ENCODE measurements around the gene MUL1. TPM values are rescaled to one million over a fixed set of nuclear protein-coding genes. Genes with fewer than 3 reads are reported as not detected.

The MUL1 gene
- polyA plus RNA-seq, 1 donor = 19.4 TPM

DNA sequence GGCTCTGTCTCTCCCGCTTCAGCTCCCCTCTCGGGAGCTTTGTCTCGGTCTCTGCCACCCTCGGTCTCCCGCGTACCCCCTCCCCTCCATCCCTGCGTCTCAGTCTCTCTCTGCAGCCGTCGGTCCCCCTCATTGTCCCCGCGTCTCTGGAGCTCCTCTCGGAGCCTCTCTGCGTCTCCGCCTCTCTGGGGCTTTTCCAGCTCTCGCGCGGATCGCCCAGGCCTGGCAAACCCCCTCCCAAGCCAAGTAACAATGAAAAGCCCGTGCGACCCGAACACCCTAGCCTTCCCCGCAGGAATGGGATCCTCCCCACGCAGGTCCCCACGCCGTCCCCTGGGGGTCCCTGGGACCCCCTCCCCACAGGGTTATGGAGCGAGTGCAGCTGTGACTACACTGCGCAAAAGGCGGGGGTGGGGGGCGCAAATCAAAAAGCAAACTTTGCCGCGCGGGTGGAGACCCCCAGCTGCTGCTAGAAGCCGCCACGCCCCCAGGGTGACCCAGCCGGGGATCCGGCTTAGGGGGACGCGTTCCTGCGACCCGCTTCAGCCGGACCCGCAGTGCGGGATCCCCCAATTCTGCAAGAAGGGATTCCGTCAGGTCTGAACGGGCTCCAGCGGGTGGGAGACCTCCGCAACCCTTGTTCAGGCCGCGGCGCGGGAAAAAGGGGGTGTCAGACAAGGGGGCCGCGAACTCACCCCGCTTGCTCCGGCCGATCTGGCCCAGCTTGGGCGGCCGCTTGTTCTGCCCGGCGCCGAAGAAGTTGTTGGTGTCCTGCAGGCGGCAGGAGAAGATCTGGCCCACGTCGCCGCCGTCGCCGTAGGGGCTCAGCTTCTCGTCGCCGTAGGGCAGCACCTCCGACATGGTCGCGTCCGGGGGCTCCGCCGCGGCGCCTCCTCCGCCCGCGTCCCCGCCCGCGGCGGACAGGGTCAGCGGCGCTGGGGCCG lies 23.2 kb downstream of the MUL1 start:
- no peak for DNase-seq

DNA sequence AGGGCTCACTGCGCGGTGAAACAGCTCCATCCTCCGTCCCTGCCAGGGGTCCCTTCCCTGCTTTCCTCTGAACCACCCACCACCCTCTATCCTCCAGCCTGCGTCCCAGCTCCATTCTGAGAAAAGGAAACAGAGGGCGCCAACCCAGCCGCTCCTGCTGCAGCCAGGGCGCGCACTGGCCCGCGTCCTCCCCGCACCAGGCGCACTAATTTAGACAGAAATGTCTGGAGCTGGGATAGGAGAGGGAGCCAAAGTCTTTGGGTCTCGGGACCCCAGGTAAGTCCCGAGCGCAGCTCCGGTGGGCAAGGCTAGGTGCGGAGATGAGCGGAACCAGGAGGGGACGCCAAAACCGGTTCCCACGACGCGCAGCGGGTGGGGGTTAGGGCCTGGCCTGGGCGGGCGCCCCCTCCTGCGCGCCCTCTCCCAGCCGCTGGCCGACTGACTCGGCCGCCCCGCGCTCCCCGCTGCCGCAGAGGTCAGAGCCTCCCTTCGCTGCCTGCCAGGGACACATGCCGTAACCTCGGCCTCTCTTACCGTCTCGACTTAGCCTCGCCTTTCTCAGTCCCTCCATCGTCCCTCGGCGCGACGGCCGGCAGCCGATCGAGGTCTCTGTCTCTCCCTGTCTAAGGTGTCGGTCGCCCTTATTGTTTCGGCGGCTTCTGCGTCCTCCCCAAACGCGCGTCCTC lies 24.0 kb downstream of the MUL1 start:
- no peak for DNase-seq

DNA sequence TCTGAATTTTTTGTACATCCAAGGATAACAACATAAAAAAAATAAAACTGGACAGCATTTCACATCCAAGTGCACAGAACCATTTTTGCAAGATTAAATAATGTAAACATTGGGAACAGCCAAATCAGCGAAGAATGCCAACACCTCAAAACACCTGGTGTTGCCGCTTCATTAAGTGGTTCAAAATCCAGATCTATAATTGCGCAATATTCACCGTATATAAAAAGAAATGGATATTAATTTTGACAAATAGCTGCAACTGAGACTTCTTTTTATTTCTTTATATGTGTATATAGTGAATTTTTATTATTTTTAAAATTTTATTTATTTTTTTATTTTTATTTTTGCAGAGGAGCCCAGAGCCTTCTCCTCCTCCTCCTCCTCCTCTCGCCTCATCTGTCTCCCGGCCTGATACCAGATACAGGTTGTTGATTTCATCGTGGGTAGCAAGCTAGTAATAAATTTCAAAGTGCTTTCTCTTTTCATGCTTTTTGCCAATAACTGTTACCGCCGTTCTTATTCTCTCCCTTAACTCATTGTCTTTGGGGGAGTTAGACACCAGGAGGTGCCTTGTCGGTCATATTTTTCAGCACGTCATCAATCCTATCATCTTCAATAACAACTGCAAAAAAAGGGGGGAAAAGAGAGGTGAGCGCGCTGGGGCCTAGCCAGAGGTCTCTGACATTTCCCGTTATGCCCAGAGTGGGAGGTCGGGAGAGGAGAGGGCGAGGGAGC lies 24.7 kb downstream of the MUL1 start:
- no peak for DNase-seq

DNA sequence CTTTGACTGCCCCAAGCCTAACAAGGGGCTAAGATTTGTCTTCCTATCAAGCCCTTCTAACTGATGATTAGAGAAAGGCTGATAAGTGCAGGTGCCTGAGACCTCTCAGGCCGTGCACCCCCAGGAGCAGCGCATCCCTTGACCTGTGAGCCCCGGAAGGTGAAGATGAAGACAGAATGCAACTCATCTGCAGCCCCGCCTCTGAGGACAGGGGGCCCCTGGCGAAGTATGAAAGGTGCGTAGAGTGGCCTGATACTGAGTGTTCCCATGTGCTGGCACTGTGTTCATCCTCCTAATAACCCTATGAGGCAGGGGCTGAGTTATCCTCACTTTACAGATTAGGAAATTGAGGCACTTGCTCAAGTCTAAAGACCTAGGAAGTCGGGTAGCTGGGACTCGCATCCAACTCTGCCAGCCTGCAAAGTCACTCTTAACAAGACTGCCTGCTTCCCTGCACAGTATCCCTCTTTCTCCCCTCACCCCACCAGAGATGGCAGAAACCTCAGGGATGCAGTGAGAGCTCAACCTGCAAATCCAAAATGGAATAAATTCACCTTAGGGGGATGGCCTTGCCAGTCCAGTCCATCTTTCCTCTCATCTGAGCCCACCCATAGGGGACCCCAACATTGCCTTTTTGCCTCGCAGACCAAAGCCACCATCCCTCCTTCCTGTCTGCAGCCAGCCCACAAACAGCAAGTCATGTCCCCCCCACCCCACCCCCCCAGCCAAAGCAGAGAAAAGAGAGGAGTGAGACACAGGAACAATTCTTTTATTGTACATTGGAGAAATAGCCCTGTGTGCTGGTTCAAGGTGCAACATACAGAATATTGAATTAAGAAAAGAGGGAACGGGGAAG lies 26.1 kb downstream of the MUL1 start:
- no peak for DNase-seq

DNA sequence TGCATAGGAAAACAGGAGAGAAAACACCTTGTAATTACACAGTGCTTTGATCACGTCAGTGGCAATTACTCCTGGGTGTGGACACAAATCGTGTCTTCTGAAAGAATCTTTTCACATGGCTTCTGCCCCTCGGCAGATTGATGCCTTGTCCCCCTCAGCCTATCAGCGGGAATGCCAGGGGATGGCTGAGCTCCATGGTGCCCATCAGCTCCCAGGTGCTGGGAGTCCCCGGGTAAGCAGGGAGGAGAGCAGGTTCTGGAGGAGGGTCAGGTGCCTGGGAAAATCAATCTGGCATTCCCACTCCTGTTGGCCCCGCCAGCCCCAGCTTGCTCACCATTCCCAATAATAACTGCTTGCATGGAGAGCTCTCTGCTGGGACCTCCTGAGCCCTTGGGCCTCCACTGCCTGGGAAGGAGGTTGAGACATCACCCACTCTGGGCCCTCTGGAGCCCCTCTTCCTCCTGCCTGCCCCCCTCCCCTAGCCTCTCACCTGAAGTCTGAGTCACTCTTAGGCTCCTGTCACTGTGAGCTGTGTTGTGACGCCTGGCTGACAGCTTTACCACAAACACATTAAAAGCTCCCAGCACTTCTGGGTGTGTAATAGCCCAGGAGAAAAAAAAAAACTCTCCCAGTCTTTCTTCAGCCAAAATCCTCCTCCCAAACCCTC lies 26.9 kb downstream of the MUL1 start:
- DNase-seq = no peak

DNA sequence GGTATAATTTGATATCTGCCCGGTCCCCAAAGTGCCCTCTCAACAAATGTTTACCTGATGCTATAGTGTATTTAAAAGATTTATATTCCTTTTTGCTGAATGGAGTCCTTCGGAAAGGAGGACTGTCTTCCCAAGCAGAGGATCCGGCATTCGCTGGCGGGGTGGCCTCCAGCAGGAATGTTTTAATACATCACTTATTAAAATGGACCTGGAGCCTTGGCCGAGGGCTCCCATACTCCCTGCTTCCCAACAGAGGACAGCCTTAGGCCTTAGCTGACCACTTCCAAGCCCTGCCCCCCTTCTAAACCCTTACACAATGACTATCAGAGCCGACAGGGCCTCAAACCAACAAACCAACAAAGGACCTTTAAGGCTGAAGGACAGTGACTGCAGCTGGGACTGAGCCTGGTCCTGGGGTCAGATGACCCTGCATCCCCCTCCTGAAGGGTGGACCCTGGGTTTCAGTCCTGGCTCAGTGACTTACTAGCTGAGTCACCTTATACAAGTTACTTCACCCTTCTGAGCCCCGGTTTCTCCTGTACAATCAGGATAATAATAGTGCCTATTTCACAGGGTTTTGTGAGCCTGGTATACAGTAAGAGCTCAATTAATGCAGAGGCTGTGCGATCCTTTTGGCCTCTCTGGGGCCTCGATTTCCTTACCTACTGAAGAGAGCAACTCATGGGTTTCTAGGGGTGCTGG lies 27.6 kb downstream of the MUL1 start:
- no peak for DNase-seq

DNA sequence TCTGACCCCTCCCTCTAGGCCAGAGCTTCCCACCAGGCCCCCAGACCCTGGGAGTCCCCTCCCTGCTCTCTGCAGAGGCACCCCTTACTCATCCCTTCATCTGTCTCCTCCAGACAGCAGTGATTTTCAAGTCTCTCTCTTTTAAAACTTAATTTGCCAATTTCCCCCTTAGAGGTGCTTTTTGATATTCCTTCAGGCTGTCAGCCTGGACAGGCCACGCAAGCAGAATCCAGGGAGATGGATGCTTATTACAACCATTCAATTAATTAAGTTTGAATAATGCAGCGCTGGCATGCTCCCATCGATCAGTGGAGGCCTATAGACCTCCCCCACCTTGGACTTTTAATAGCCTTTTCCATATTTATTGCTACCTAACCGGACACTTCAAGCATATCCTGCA lies 28.1 kb downstream of the MUL1 start:
- DNase-seq = no peak

DNA sequence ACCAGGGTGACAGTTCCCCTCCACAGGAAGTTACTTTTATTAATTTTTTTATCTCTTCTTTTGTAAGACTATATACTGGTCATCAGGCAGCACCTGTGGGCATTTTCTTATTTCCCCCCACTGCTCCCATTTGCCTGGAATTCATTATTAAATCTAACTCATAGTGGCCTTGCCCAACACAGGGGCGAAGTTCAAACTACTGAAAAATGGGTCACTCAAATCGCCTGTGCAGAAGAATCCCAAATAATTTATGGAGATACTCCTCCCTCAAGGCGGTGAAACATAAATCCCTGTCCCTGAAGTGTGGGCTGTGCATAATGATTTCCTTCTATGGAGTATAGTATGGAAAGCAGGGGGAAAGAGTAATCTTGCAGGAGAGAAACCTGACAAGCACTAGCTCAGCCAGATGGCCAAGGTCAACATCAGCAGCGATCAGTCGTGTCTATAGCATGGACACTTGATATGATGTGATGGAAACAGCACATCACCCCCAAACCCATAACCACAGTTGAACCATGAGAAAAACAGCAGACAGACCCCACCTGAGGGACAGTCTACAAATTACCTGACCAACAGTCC lies 29.8 kb downstream of the MUL1 start:
- DNase-seq = no peak

DNA sequence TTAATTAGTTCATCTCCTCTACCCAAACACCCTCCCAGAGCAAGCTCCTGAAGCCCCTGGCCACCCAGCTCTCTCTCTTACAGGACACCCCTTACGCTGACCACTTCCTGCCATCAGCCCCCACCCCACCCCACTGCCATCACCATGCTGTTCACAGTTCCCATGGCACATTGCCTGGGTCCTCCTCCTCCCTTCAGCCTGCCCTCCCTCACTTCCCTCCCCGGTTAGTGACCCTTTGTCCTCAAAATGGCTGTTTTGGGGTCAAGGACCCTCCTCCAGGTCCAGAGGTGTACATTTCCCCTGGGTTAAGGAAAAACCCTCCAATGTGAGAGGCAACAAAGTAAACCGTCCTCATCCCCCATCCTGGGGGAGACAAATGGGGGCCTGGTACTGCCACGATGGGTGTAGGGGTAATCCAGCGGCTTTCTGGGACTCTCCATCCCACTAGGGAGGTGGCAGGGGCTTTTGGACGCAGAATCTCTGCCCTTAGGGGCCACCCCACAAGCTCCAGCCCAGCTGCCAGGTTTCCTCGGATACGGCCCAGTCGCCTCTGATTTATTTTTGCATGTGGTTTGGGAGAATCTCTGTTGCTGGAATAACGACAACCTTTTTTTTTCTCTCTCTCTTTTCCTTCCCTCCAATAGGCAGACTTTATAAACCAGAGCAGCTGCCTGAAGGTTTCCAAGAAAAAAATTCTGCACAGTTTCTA lies 30.4 kb downstream of the MUL1 start:
- DNase-seq = no peak

DNA sequence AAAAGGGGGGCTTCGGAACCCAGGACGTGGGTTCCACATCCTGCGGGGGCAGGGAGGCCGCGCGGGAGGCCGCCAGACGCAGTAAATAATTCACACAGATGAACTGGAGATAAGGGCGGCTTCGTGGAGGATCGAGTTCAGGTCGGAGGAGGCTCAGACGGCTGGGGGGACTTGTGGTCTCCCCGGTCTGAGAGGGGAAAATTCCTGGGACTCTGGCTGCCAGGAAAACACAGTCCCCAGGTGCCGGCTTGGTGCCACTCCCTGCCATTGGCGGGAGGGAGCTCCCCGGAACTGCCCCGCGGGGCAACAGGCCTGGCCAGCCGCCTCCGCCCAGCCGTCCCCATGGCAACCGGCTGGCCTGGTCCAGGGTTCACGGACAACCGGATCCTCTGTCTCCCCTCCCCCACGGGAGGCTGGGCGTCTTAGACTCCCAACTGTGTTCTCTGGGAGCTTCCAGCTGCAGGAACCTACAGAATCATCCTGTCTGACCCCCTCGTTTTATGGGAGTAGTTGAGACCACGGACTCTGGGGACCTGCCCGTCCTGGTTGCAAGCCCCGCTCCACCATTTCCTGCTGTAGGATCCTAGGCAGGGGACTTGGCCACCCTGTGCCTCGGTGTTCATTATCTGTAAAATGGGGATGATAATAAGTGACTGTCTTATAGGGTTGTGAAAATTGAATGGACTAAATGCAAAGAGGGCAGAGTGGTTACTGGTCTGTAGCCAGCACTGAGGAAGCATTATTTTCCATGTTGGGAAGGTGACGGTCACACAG lies 31.5 kb downstream of the MUL1 start:
- no peak for DNase-seq

DNA sequence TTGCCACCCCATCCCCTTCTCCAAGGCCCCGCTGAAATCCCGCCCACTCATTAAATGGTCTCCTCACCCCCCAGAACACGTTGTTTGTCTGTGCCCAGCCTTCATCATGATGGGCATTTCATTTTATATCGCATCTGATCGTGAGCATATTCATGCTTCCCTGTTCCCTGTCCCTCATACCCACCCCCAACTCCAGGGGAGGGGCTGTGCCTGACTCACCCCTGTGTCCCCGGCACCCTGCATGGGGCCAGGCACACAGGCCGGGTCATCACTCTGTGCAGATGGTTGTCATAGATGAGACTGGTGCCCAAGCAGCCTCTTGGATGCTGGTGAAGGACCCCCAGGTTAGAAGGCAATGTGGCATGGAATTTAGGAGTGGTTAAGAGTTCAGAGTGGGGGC lies 33.0 kb downstream of the MUL1 start:
- DNase-seq = no peak

DNA sequence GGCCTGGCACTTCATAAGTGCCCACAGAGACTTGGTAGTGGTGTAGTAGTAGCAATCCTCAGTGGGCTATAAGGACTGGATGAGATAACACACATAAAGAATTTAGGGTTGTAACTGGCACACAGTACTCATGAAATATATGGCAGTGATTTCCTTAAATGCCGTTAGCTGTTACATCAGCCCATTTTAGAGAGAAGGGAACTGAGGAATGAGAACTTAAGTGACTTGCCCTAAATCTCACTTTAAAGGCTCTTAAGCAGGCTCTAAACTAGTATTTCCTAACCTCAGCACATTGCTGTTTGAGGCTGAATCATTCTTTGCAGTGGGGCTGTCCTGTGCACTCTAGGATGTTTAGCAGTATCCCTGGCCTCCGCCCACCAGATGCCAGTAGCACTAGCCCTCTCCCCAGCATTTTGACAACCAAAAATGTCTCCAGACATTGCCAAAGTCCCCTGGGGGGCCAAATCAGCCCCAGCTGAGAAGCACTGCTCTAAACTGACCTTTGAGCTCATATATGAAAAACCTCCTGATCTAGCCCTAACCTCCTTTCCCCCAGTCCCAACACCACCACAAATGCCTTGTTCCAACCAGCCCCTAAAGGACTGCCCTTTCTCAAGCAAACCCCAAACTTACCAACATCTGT lies 33.5 kb downstream of the MUL1 start:
- DNase-seq = no peak

DNA sequence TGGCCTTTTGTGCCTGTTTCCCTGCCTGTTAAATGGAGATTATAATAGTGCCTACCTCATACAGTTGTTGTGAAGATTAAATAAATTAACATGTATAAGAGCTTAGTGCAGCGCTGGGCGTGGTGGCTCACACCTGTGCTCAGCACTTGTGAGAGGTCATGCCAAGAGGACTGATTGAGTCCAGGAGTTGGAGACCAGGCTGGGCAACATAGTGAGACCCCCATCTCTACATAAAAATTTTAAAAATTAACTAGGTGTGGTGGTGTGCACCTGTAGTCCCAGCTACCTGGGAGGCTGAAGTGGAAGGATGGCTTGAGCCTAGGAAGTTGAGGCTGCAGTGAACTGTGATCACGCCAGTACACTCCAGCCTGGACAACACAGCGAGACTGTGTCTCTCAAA lies 34.1 kb downstream of the MUL1 start:
- no peak for DNase-seq

DNA sequence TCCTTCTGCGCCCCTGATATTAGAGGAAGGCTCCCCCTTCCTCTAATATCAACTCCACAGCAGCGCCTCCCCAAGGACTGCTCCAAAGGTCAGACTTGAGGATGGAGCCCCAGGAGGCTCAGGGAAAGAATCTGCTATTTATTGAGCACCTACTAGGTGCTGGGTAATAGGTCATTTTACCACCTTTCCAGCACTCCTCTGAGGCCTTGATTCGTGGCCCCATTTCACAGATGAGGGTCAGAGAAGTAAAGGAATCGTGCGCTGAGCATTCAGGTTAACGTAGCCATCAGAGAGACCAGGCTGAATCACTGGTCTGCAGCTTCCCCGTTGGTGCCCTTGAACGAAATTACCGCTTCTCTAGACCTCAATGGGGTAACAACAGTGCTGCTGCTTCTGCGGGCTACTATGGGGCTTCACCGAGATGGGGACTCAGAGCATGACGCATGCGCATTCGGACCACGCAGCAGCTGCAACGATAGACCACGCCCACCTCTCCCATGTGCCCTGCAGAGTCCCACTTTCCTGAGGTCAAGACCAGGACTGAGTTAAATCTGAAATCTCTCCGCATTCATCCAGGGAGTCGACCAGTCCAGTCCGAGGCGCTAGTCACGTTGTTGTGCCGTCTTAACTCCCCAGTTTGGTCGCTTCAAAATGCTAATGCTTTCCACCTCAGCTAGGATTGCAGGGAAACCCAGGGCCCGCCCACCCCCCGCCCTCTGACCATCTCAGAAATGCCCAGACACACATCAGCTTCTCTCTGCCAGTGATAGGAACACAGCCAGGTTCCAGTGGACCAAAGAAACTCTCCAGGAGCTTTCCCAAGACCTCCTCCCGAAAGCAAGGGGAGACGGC lies 34.9 kb downstream of the MUL1 start:
- no peak for DNase-seq

DNA sequence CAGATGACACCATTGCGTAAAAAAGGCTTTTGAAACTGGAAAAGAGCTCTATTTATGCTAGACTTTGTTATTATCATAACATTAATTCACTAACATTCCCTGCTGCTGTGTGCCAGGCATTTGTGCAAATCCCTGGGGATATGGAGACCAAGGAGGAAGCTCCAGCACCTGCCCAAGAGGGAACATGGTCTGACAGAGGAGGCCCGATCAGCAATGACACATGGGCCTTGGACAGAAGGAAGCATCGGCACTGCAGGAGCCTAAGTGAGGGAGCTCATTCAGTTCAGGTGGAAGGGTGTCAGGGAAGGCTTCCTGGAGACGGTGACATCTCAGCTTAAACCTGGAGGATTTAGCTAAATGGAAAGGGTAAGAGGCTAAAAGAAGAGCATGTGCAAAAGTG lies 35.8 kb downstream of the MUL1 start:
- DNase-seq = no peak

DNA sequence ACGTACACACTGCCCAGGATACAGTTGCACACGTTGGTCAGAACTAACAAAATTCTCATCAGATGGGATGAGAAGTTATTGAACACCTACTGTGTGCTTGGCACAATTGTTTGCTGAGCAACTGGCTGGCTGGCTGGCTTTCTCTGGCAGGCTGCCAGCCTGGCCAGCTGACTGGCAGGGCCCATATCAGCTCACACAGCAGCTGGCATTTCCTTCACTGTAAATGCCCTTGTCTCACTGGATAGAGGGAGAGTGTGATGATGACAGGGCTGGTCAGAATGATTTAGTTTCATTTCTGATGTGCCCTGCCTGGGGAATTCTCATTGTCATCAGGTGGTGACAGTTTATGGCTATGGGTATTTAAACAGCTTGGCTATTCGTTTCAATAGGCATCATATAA lies 37.8 kb downstream of the MUL1 start:
- no peak for DNase-seq

DNA sequence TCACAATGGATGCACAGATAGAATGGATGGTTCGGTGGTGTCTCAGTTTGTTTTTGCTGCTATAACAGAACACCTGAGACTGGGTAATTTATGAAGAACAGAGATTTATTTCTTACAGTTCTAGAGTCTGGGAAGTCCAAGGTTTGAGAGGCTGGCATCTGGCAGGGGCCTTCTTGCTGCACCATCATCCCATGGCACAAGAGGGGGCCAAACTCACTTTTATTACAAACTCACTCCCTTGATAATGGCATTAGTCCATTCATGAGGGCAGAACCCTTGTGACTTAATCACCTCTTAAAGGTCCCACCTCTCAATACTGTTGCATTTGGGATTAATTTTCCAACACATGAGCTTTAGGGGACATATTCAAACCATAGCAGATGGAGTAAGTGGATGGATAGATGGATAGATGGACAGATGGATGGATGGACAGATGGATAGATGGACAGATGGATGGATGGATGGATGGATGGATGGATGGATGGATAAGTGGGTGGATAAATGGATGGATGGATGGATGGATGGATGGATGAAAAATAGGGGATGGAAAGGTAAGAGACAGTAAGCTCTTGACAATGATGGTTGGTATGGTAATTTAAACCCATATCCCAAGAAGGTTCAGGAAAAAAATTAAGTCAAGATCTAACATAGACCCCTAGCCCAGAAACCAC lies 38.4 kb downstream of the MUL1 start:
- DNase-seq = no peak

All from hindlimb muscle (tissue), 1 donor.